GM12878 (cell line): ENCODE results near the gene DLX6.

ENCODE experiments used
- BRCA1 ChIP-seq: IDR thresholded peaks from 2 replicates; pipeline ENCODE4 v1.6.1; 2011; ENCODE audit warnings: low read depth, low read length, improper control_type of control experiment
- CBFB ChIP-seq: IDR thresholded peaks from 2 replicates; pipeline ENCODE4 v1.6.1; 2016; ENCODE audit warnings: antibody characterized with exemption, low read depth
- CHD2 ChIP-seq: IDR thresholded peaks from 2 replicates; pipeline ENCODE4 v1.6.1; 2011; ENCODE audit warnings: low read depth, low read length, improper control_type of control experiment, borderline replicate concordance
- HDAC2 ChIP-seq: fragments of 200-600 bp; sonication (generic); IDR thresholded peaks from 2 replicates; pipeline ENCODE4 v1.6.1; 2017
- IKZF2 ChIP-seq, 2 experiments: fragments of 450-650 bp; IDR thresholded peaks; 2 replicates each; pipeline ENCODE4 v1.6.1; 2017; ENCODE audit warnings: mild to moderate bottlenecking in 2 of 2, moderate library complexity in 2 of 2
- NR2C1 ChIP-seq: fragments of 450-650 bp; IDR thresholded peaks from 2 replicates; pipeline ENCODE4 v1.6.1; 2017; ENCODE audit warnings: antibody characterized with exemption, mild to moderate bottlenecking, moderate library complexity
- NR2C2 ChIP-seq: IDR thresholded peaks from 2 replicates; pipeline ENCODE4 v1.6.1; 2011; ENCODE audit warnings: borderline replicate concordance, low read depth; ENCODE audit not compliant: control insufficient read depth, insufficient read length
- POLR2A ChIP-seq: IDR thresholded peaks from 2 replicates; pipeline ENCODE4 v1.6.1; 2011; ENCODE audit warnings: low read depth, mild to moderate bottlenecking, low read length
- SMC3 ChIP-seq: IDR thresholded peaks from 2 replicates; pipeline ENCODE4 v1.6.1; 2011; ENCODE audit warnings: low read length, improper control_type of control experiment, borderline replicate concordance
- YBX1 ChIP-seq: fragments of 450-650 bp; IDR thresholded peaks from 2 replicates; pipeline ENCODE4 v1.6.1; 2016; ENCODE audit warnings: antibody characterized with exemption
- TF ChIP-seq, protein P1 (sequence below), 3 experiments: IDR thresholded peaks in 2 of 3; conservative IDR thresholded peaks in 1 of 3; 2 replicates each; pipeline ENCODE4 v1.5.1; 2011; ENCODE audit warnings: low read depth in 3 of 3, low read length in 3 of 3, mild to moderate bottlenecking in 3 of 3, control low read depth in 2 of 3, moderate library complexity in 2 of 3, inconsistent platforms in 1 of 3, mixed read lengths in 1 of 3; ENCODE audit not compliant: control insufficient read depth in 2 of 3, insufficient read depth in 1 of 3; ENCODE audit errors: extremely low read depth in 1 of 3
- TF ChIP-seq, protein P2 (sequence below): fragments of 450-650 bp; IDR thresholded peaks from 2 replicates; pipeline ENCODE4 v1.6.1; 2017; ENCODE audit warnings: mild to moderate bottlenecking
- TF ChIP-seq, protein P3 (sequence below): IDR thresholded peaks from 2 replicates; pipeline ENCODE4 v1.6.1; 2011; ENCODE audit warnings: low read depth, low read length, improper control_type of control experiment, borderline replicate concordance

DNA sequence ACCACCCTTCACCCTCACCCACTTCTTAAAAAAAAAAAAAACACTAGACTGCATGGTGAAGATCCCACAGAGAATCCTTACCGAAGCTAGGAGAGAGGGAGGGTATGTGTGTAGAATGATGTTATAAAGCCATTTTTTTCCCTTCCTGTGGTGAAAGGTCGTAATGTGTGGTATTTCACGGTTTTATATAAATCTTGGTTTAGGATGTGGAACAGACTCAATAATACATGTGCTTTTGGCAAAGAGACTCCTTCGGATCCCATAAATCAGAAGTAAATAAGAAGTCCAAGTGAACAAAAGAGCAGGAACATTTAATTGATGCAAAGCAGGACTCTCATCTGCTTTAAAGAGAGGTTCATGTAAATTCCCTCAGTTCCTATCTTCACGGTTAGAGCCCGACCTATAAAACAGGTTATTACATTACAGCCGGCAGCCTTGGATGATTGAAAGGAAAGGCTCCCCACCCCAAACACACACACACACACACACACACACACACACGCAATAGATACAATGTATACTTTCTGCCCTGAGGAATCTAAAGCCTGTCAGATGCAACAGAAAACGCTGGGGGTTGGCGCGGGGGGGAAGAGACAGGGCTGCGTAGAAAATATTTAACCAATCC is 10.5 kb downstream of the DLX6 start:
- TF ChIP-seq, protein P1, sequence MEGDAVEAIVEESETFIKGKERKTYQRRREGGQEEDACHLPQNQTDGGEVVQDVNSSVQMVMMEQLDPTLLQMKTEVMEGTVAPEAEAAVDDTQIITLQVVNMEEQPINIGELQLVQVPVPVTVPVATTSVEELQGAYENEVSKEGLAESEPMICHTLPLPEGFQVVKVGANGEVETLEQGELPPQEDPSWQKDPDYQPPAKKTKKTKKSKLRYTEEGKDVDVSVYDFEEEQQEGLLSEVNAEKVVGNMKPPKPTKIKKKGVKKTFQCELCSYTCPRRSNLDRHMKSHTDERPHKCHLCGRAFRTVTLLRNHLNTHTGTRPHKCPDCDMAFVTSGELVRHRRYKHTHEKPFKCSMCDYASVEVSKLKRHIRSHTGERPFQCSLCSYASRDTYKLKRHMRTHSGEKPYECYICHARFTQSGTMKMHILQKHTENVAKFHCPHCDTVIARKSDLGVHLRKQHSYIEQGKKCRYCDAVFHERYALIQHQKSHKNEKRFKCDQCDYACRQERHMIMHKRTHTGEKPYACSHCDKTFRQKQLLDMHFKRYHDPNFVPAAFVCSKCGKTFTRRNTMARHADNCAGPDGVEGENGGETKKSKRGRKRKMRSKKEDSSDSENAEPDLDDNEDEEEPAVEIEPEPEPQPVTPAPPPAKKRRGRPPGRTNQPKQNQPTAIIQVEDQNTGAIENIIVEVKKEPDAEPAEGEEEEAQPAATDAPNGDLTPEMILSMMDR (IDR thresholded peaks at IDR 0.05 in 2 of 3, conservative IDR thresholded peaks at IDR 0.05 in 1 of 3; ENCODE audit: control insufficient read depth in 2 of 3, extremely low read depth in 1 of 3, insufficient read depth in 1 of 3, low read depth in 3 of 3, low read length in 3 of 3), result no peak
- TF ChIP-seq BRCA1, result no peak
- no peak for TF ChIP-seq NR2C1
- no peak for TF ChIP-seq POLR2A
- TF ChIP-seq, protein P2, sequence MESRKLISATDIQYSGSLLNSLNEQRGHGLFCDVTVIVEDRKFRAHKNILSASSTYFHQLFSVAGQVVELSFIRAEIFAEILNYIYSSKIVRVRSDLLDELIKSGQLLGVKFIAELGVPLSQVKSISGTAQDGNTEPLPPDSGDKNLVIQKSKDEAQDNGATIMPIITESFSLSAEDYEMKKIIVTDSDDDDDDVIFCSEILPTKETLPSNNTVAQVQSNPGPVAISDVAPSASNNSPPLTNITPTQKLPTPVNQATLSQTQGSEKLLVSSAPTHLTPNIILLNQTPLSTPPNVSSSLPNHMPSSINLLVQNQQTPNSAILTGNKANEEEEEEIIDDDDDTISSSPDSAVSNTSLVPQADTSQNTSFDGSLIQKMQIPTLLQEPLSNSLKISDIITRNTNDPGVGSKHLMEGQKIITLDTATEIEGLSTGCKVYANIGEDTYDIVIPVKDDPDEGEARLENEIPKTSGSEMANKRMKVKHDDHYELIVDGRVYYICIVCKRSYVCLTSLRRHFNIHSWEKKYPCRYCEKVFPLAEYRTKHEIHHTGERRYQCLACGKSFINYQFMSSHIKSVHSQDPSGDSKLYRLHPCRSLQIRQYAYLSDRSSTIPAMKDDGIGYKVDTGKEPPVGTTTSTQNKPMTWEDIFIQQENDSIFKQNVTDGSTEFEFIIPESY, result no peak
- TF ChIP-seq YBX1, result no peak
- no peak for TF ChIP-seq CHD2
- no peak for TF ChIP-seq CBFB
- no peak for TF ChIP-seq HDAC2
- TF ChIP-seq SMC3, result no peak
- TF ChIP-seq, protein P3, sequence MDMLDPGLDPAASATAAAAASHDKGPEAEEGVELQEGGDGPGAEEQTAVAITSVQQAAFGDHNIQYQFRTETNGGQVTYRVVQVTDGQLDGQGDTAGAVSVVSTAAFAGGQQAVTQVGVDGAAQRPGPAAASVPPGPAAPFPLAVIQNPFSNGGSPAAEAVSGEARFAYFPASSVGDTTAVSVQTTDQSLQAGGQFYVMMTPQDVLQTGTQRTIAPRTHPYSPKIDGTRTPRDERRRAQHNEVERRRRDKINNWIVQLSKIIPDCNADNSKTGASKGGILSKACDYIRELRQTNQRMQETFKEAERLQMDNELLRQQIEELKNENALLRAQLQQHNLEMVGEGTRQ, result no peak
- TF ChIP-seq IKZF2 (IDR thresholded peaks at IDR 0.05), result no peak
- no peak for TF ChIP-seq NR2C2
